PC-3 (cell line): Measurements from ENCODE around the gene DLEC1. TPM values are rescaled to one million over a fixed set of nuclear protein-coding genes. Genes with fewer than 3 reads are reported as not detected.

ENCODE experiments used
- ATAC-seq: fragments of 200-7000 bp; cut with Tn5 transposase; 2 replicates; pipeline ENCODE4 v1.9.1; 2020; ENCODE audit warnings: mild to moderate bottlenecking, moderate library complexity
- BruUV-seq: library from RNA; stranded (reverse); fragments of 400-500 nt; replicated peaks from 2 replicates; lab custom pipeline; 2021; lab: Mats Ljungman, UMichigan
- CTCF ChIA-PET: fragments of 300-600 bp; sonication (Branson Sonifier 250); formaldehyde crosslinking; loops from one replicate; lab custom pipeline; 2022; ENCODE audit warnings: antibody characterized with exemption; lab: Charles Lee
- POLR2A ChIA-PET: fragments of 300-600 bp; sonication (Branson Sonifier 250); formaldehyde crosslinking; loops from one replicate; lab custom pipeline; 2022; ENCODE audit warnings: antibody characterized with exemption; ENCODE audit not compliant: unreplicated experiment; lab: Charles Lee
- DNase-seq: peaks from one replicate; pipeline ENCODE4 v3.0.0-alpha.2; 2015
- H2AFZ ChIP-seq: fragments of 300-600 bp; sonication (generic); 2 replicates; pipeline ENCODE4 v1.6.0; 2016; ENCODE audit warnings: antibody characterized with exemption, low read length
- H3F3A ChIP-seq: fragments of 300-600 bp; sonication (generic); one replicate; pipeline ENCODE4 v1.6.0; 2017; ENCODE audit warnings: antibody characterized with exemption, low read length, control low read depth, mild to moderate bottlenecking; ENCODE audit not compliant: unreplicated experiment
- H3K27ac ChIP-seq: fragments of 300-600 bp; sonication (generic); 2 replicates; pipeline ENCODE4 v1.5.1; 2016; ENCODE audit warnings: mild to moderate bottlenecking, low read length
- H3K27me3 ChIP-seq: fragments of 300-600 bp; sonication (generic); 2 replicates; pipeline ENCODE4 v1.6.1; 2016; ENCODE audit warnings: low read length, mixed read lengths
- H3K36me3 ChIP-seq: fragments of 300-600 bp; sonication (generic); 2 replicates; pipeline ENCODE4 v1.6.1; 2016; ENCODE audit warnings: low read depth, mixed run types, low read length, mixed read lengths
- H3K4me1 ChIP-seq: fragments of 300-600 bp; sonication (generic); 2 replicates; pipeline ENCODE4 v1.5.1; 2016; ENCODE audit warnings: low read length; ENCODE audit not compliant: insufficient read depth
- H3K4me2 ChIP-seq: fragments of 300-600 bp; sonication (generic); 2 replicates; pipeline ENCODE4 v1.6.0; 2016; ENCODE audit warnings: low read length
- H3K4me3 ChIP-seq: fragments of 300-600 bp; sonication (generic); 2 replicates; pipeline ENCODE4 v1.5.1; 2016; ENCODE audit warnings: mild to moderate bottlenecking, low read length, mixed read lengths
- H3K79me2 ChIP-seq: fragments of 300-600 bp; sonication (generic); 2 replicates; pipeline ENCODE4 v1.6.1; 2017; ENCODE audit warnings: low read length, mixed read lengths
- H3K9ac ChIP-seq: fragments of 300-600 bp; sonication (generic); 2 replicates; pipeline ENCODE4 v1.6.0; 2016; ENCODE audit warnings: mild to moderate bottlenecking, low read length
- H3K9me2 ChIP-seq: fragments of 300-600 bp; sonication (generic); replicated peaks from 2 replicates; pipeline ENCODE4 v1.6.1; 2016; ENCODE audit warnings: mixed run types, low read length, mixed read lengths
- H3K9me3 ChIP-seq: fragments of 300-600 bp; sonication (generic); 2 replicates; pipeline ENCODE4 v1.6.1; 2016; ENCODE audit warnings: low read length, mixed read lengths
- H4K20me1 ChIP-seq: fragments of 300-600 bp; sonication (generic); 2 replicates; pipeline ENCODE4 v1.6.1; 2016; ENCODE audit warnings: low read length, mixed read lengths
- CTCF ChIP-seq: fragments of 300-600 bp; sonication (generic); conservative IDR thresholded peaks from 2 replicates; pipeline ENCODE4 v1.5.1; 2017; ENCODE audit warnings: antibody characterized with exemption, low read depth, mild to moderate bottlenecking, low read length
- EZH2 ChIP-seq: fragments of 300-600 bp; sonication (generic); IDR thresholded peaks from one replicate; pipeline ENCODE4 v1.6.1; 2017; ENCODE audit warnings: antibody characterized with exemption, mild to moderate bottlenecking, low read length; ENCODE audit not compliant: unreplicated experiment
- EZH2phosphoT487 ChIP-seq: fragments of 300-600 bp; sonication (generic); IDR thresholded peaks from 2 replicates; pipeline ENCODE4 v1.6.1; 2018; ENCODE audit warnings: mild to moderate bottlenecking, antibody characterized with exemption, low read length, borderline replicate concordance
- intact Hi-C: fragments of 100-400 bp; cut with micrococcal nuclease; formaldehyde crosslinking; loops from 2 replicates; pipeline ENCODE4 v1.9.0; 2023
- total RNA-seq: library from RNA; depleted of rRNA; stranded (reverse); fragments of >200 nt; gene quantifications from 2 replicates; pipeline ENCODE4 v1.2.3, GENCODE V29; 2014

Gene DLEC1
- total RNA-seq, 1 experiment from 2014 or later = not detected

DNA sequence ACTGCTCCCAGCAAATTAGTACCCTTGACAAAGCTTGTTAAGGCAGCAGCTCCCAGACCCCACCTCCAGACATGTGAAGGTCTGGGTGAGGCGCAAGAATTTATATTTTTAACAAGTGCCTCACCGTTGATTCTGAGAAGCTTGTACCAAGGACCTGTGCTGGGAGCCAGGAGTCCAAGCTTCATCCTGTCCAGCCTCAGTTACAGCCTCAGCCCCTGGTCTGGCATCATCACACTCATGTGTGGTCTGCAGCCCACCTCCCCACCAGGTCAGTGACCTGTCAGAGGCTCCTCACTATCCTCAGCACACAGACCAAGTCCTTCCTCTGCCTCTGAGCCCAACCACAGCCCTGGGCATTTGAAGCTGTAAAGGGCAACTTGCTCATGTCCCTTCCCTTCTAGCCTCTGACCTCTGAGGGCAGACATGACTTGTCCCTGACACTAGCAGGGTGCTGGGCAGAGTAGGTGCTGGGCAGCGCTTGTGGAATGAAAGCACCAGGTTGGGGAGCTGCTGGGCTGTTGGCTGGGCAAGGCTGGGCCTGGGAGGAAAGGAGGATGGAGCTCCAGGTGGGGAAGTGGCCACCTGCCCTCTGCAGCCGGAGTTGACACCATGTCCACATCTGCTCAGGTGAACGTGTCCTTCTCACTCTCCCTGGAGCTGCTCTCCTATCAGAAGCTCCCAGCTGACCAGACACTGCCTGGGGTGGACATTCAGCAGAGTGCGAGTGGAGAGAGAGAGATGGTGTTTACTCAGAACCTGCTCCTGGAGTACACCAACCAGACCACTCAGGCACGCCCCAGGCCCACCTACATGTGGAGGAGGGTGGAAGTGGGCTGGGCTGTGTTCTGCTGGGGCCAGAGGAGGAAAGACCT is 81.0 kb downstream of the DLEC1 start:
- H3K9me2 ChIP-seq = no peaks in the 10 kb centered on the region
- TF ChIP-seq CTCF (no peak), EZH2phosphoT487 (no peak), EZH2 (no peak)
- H3K9me3 ChIP-seq = no peaks in the 10 kb centered on the region
- H3K36me3 ChIP-seq = peaks cover 42% of the 10 kb centered on the region
- no peak overlapping the region for H2AFZ ChIP-seq
- H3K4me3 ChIP-seq = no peak overlapping the region
- peaks cover 2% of the 10 kb centered on the region for H3F3A ChIP-seq
- no peak overlapping the region for H3K9ac ChIP-seq
- BruUV-seq = no TSS peak
- intact Hi-C loops = loop anchor here (5.0 kb wide), 1 partner anchor 227 kb away; the partner anchor contains the start of gene XYLB
- no peaks in the 10 kb centered on the region for H3K79me2 ChIP-seq
- H3K27me3 ChIP-seq = no peaks in the 10 kb centered on the region
- DNase-seq (no peak), ATAC-seq (no peak)
- POLR2A ChIA-PET = no interaction called here
- no peak overlapping the region for H3K4me2 ChIP-seq
- peaks cover 17% of the 10 kb centered on the region for H3K4me1 ChIP-seq
- no peaks in the 10 kb centered on the region for H4K20me1 ChIP-seq
- H3K27ac ChIP-seq = no peak overlapping the region
- CTCF ChIA-PET = no interaction called here

DNA sequence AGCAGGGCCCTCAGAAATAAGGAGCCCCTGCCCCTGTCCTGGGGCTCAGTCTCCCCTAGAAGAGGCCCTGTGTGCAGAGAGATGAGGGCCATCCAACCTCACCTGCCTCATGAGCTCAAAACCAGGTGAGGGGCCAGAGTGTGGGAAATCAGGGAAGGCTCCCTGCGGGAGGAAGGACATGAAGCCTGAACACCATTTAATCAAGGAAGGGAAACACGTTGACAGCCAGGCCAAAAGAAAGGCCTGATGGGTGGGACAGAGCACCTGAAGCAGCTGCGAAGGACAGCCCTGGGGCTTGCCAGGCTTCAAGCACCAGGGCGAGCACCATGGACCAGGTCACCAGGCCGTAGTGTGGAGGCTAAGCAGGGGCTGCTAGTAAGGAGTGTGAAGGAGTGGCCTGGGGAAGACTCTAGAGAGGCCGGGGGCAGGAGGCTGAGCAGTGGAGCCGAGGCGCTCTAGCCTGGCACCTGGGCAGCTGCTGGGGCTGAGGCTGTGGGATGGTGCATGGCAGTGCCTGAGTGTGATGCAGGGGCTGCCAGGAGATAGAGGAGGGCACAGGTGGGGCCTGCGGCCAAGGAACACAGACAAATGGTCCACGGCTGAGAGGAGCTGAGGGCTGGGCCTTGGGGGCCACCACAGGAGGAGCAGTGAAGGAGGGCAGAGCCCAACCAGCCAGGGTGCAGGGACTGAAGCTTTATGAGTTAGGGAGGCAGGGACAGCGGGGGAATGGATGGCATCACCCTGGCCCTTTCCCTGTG is 81.9 kb downstream of the DLEC1 start:
- Histone ChIP-seq H3K27me3 (no peaks in the 10 kb centered on the region), H3K79me2 (no peaks in the 10 kb centered on the region), H3K4me3 (no peak overlapping the region), H3K9me2 (no peaks in the 10 kb centered on the region), H3K4me2 (no peak overlapping the region), H3F3A (peaks cover 3% of the 10 kb centered on the region), H3K36me3 (peaks cover 47% of the 10 kb centered on the region), H3K9ac (no peak overlapping the region), H4K20me1 (no peaks in the 10 kb centered on the region), H2AFZ (no peak overlapping the region), H3K27ac (no peak overlapping the region), H3K4me1 (peaks cover 25% of the 10 kb centered on the region), H3K9me3 (no peaks in the 10 kb centered on the region)
- no TSS peak for BruUV-seq
- intact Hi-C loops = no loop called here
- no peak for TF ChIP-seq EZH2phosphoT487
- no peak for TF ChIP-seq CTCF
- TF ChIP-seq EZH2 = no peak
- ChIA-PET POLR2A (interaction anchor here (0.5 kb wide), 1 partner anchor 956 kb away, joined by 4 read pairs; no protein-coding TSS in a partner anchor), CTCF (no interaction called here)
- DNase-seq = no peak
- no peak for ATAC-seq

DNA sequence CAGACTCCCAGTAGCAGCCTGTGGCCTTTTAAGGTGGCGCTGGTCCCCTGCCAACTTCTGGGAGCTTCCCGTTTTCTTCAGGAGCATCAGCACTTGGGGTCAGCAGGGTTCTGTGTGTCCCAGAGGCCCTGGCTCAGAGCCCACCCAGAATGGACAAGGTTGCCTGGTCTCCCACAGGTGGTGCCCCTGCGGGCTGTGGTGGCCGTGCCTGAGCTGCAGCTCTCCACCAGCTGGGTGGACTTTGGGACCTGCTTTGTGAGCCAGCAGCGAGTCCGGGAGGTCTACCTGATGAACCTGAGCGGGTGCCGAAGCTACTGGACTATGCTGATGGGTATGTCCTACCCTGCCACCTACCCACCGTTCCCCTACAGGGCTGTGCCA is 82.4 kb downstream of the DLEC1 start:
- Histone ChIP-seq H3K4me2 (no peak overlapping the region), H3K79me2 (no peaks in the 10 kb centered on the region), H4K20me1 (no peaks in the 10 kb centered on the region), H3K36me3 (peaks cover 52% of the 10 kb centered on the region), H3K4me1 (peaks cover 26% of the 10 kb centered on the region), H3K27me3 (no peaks in the 10 kb centered on the region), H3F3A (peaks cover 3% of the 10 kb centered on the region), H3K9me3 (no peaks in the 10 kb centered on the region), H3K27ac (no peak overlapping the region), H3K4me3 (no peak overlapping the region), H3K9me2 (no peaks in the 10 kb centered on the region), H3K9ac (no peak overlapping the region), H2AFZ (no peak overlapping the region)
- CTCF ChIA-PET = no interaction called here
- intact Hi-C loops = no loop called here
- TF ChIP-seq EZH2phosphoT487 (no peak), CTCF (no peak), EZH2 (no peak)
- ATAC-seq (no peak), DNase-seq (no peak)
- no TSS peak for BruUV-seq
- POLR2A ChIA-PET = no interaction called here
